Head of caudate nucleus (tissue), 42 donors: ENCODE results near the gene PLA2G15.
"Not testable (repeated sequence)": the region's sequence is repeated elsewhere in the genome, so short reads cannot be mapped to it uniquely, and the experiment has no call there.

Experiments
- DNase-seq, 42 donors: peaks; one replicate each; pipeline versions ENCODE4 v3.0.0 to v3.0.0-alpha.2; 2020 to 2021; ENCODE audit warnings: mixed read lengths in 7 of 42
- intact Hi-C: fragments of 100-400 bp; cut with DNase I; formaldehyde crosslinking; loops from one replicate; pipeline ENCODE4 v1.15.0; 2022

Gene PLA2G15

GRCh38 chr16:68287276-68288251, 42.4 kb downstream of the PLA2G15 start:
- peak in 6 of 42 donors; percentile 15 to 46 (median 26) for DNase-seq
- intact Hi-C loops: no loop called here

- intact Hi-C loops: no loop called here
- DNase-seq: no peak
These were observed 43.1 kb downstream of the PLA2G15 start for GRCh38 chr16:68288252-68288650.

- intact Hi-C loops, DNase-seq: not testable (repeated sequence)
These were observed 43.6 kb downstream of the PLA2G15 start for GRCh38 chr16:68288796-68289195.

GRCh38 chr16:68289202-68289601, 44.0 kb downstream of the PLA2G15 start:
- DNase-seq: no peak
- intact Hi-C loops: no loop called here

GRCh38 chr16:68289621-68290329, 44.6 kb downstream of the PLA2G15 start:
- peak in 2 of 42 donors; percentile 12 to 39 for DNase-seq
- intact Hi-C loops: no loop called here

- DNase-seq: no peak
- intact Hi-C loops: no loop called here
These were observed 45.3 kb downstream of the PLA2G15 start for GRCh38 chr16:68290450-68290849.

GRCh38 chr16:68291227-68291626, 46.1 kb downstream of the PLA2G15 start:
- intact Hi-C loops: no loop called here
- DNase-seq: no peak

GRCh38 chr16:68292425-68292824, 47.3 kb downstream of the PLA2G15 start:
- DNase-seq: no peak
- intact Hi-C loops: no loop called here

GRCh38 chr16:68296291-68296690, 51.1 kb downstream of the PLA2G15 start:
- no peak for DNase-seq
- intact Hi-C loops: no loop called here

- intact Hi-C loops: no loop called here
- DNase-seq: peak in 13 of 42 donors; percentile 8 to 52 (median 30)
These were observed 51.5 kb downstream of the PLA2G15 start for GRCh38 chr16:68296693-68297092.

GRCh38 chr16:68297908-68298307, 52.7 kb downstream of the PLA2G15 start:
- intact Hi-C loops: no loop called here
- DNase-seq: no peak

GRCh38 chr16:68298312-68298711, 53.1 kb downstream of the PLA2G15 start:
- DNase-seq: no peak
- intact Hi-C loops: no loop called here

GRCh38 chr16:68298907-68299561, 53.9 kb downstream of the PLA2G15 start:
- intact Hi-C loops: no loop called here
- peak in 38 of 42 donors; percentile 13 to 69 (median 42) for DNase-seq

GRCh38 chr16:68299571-68300453, 54.6 kb downstream of the PLA2G15 start:
- intact Hi-C loops: no loop called here
- no peak for DNase-seq

GRCh38 chr16:68300734-68301459, 55.7 kb downstream of the PLA2G15 start:
- no peak for DNase-seq
- intact Hi-C loops: no loop called here

GRCh38 chr16:68306633-68307032, 61.5 kb downstream of the PLA2G15 start:
- no peak for DNase-seq
- intact Hi-C loops: no loop called here

- no peak for DNase-seq
- intact Hi-C loops: loop anchor here (5.0 to 10.0 kb wide), 2 partner anchors 62 to 225 kb away; partner anchors contain the start of genes NFATC3 and PLA2G15
These were observed 64.6 kb downstream of the PLA2G15 start for GRCh38 chr16:68309799-68310198.

- intact Hi-C loops: loop anchor here (5.0 to 10.0 kb wide), 2 partner anchors 63 to 226 kb away; partner anchors contain the start of genes NFATC3 and PLA2G15
- DNase-seq: peak in 9 of 42 donors; percentile 6 to 39 (median 17)
These were observed 65.2 kb downstream of the PLA2G15 start for GRCh38 chr16:68310437-68310773.
